Loucy (cell line): Measurements from ENCODE around the gene OR5T1.

Source experiments
- H2AFZ ChIP-seq: fragments of 200-600 bp; sonication (generic); 2 replicates; pipeline ENCODE4 v1.6.0; 2016; ENCODE audit warnings: antibody characterized with exemption, mild to moderate bottlenecking, low read length, moderate library complexity
- H3F3A ChIP-seq: fragments of 200-600 bp; 2 replicates; pipeline ENCODE4 v1.6.0; 2016; ENCODE audit warnings: antibody characterized with exemption, low read depth, mild to moderate bottlenecking
- H3K27me3 ChIP-seq: fragments of 200-600 bp; sonication (generic); 2 replicates; pipeline ENCODE4 v1.6.1; 2014; ENCODE audit warnings: low read length, mild to moderate bottlenecking; ENCODE audit not compliant: insufficient read depth, poor library complexity, severe bottlenecking
- H3K36me3 ChIP-seq: fragments of 200-600 bp; sonication (generic); 2 replicates; pipeline ENCODE4 v1.6.1; 2016; ENCODE audit warnings: low read length; ENCODE audit not compliant: insufficient read depth
- H3K4me1 ChIP-seq: fragments of 200-600 bp; sonication (generic); 2 replicates; pipeline ENCODE4 v1.5.1; 2014; ENCODE audit warnings: low read length, mild to moderate bottlenecking; ENCODE audit not compliant: insufficient read depth, poor library complexity, severe bottlenecking
- H3K4me2 ChIP-seq: fragments of 200-600 bp; sonication (generic); 2 replicates; pipeline ENCODE4 v1.6.0; 2014; ENCODE audit warnings: antibody characterized with exemption, low read length, low read depth, mild to moderate bottlenecking; ENCODE audit not compliant: poor library complexity, severe bottlenecking
- H3K4me3 ChIP-seq: fragments of 200-600 bp; sonication (generic); 2 replicates; pipeline ENCODE4 v1.5.1; 2014; ENCODE audit warnings: low read length, mild to moderate bottlenecking, mixed read lengths; ENCODE audit not compliant: poor library complexity, severe bottlenecking
- H3K79me2 ChIP-seq: fragments of 200-600 bp; sonication (generic); 2 replicates; pipeline ENCODE4 v1.6.1; 2014; ENCODE audit warnings: low read length; ENCODE audit not compliant: insufficient read depth
- H3K9ac ChIP-seq: fragments of 200-600 bp; sonication (generic); 2 replicates; pipeline ENCODE4 v1.6.0; 2014; ENCODE audit warnings: mild to moderate bottlenecking, low read depth, low read length, moderate library complexity; ENCODE audit not compliant: poor library complexity, severe bottlenecking
- H3K9me2 ChIP-seq: fragments of 200-600 bp; sonication (generic); replicated peaks from 2 replicates; pipeline ENCODE4 v1.6.1; 2016; ENCODE audit warnings: low read depth, low read length, mixed read lengths
- H3K9me3 ChIP-seq: fragments of 200-600 bp; sonication (generic); 2 replicates; pipeline ENCODE4 v1.6.1; 2014; ENCODE audit warnings: mild to moderate bottlenecking, antibody characterized with exemption, low read length, low read depth; ENCODE audit not compliant: insufficient read depth
- H4K20me1 ChIP-seq: fragments of 200-600 bp; sonication (generic); 2 replicates; pipeline ENCODE4 v1.6.0; 2014; ENCODE audit warnings: antibody characterized with exemption, low read length, mild to moderate bottlenecking; ENCODE audit not compliant: insufficient read depth, poor library complexity, severe bottlenecking
- CTCF ChIP-seq: fragments of 200-600 bp; sonication (generic); conservative IDR thresholded peaks from 2 replicates; pipeline ENCODE4 v1.5.1; 2014; ENCODE audit warnings: mild to moderate bottlenecking, antibody characterized with exemption, low read length
- EZH2phosphoT487 ChIP-seq: fragments of 200-600 bp; IDR thresholded peaks from 2 replicates; pipeline ENCODE4 v1.6.1; 2018; ENCODE audit warnings: antibody characterized with exemption, mild to moderate bottlenecking, moderate library complexity, borderline replicate concordance

OR5T1 gene

DNA sequence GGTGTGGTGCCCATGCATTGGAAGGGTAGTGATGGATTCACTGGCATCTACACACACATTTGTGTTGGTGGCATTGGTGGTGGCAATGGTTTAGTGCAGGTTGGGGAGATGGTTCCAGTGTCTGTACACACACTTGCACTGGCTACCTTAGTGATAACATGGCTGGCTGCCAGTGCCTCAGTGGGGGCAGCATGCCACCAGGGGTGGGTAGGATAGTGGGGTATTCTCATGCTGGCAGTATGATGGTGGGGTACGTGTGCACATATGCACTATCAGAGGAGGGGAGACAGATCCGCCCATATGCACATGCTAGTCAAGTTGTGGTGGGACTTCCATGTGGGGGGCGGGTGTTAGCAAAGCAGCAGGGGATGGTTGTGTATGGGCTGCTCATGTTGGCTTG, 33.9 kb downstream of the OR5T1 start:
- no peaks in the 10 kb centered on the region for H3K79me2 ChIP-seq
- H2AFZ ChIP-seq = no peak overlapping the region
- no peak overlapping the region for H3K4me2 ChIP-seq
- no peak overlapping the region for H3K9ac ChIP-seq
- no peaks in the 10 kb centered on the region for H4K20me1 ChIP-seq
- no peak overlapping the region for H3K4me3 ChIP-seq
- no peaks in the 10 kb centered on the region for H3K4me1 ChIP-seq
- no peaks in the 10 kb centered on the region for H3K36me3 ChIP-seq
- peaks cover 3% of the 10 kb centered on the region; the same call in 1 of the 2 replicates for H3K9me3 ChIP-seq
- H3F3A ChIP-seq = no peaks in the 10 kb centered on the region
- no peaks in the 10 kb centered on the region for H3K27me3 ChIP-seq
- no peaks in the 10 kb centered on the region for H3K9me2 ChIP-seq
- TF ChIP-seq CTCF (no peak), EZH2phosphoT487 (no peak)

GRCh38 chr11:56314844-56315243, 40.9 kb downstream of the OR5T1 start, which contains the start of gene OR8K3:
OR8K3 (plus strand) TSS chr11:56315144; CDS start chr11:56318307, 3,163 bp downstream.
- TF ChIP-seq EZH2phosphoT487 (no peak), CTCF (no peak)
- Histone ChIP-seq H2AFZ (no peak within 1 kb of the TSS), H3K4me3 (no peak within 1 kb of the TSS), H3K27me3 (no peaks in the 10 kb centered on the region), H3K36me3 (no peaks in the 10 kb centered on the region), H3K9me3 (no peaks in the 10 kb centered on the region), H3K4me1 (no peaks in the 10 kb centered on the region), H3K4me2 (no peak within 1 kb of the TSS), H3K9ac (no peak within 1 kb of the TSS), H3K9me2 (no peaks in the 10 kb centered on the region), H3K79me2 (no peaks in the 10 kb centered on the region), H4K20me1 (no peaks in the 10 kb centered on the region), H3F3A (no peaks in the 10 kb centered on the region)
